HL-60 (cell line): Measurements from ENCODE around the gene SYT7.

Source experiments
- CTCF ChIP-seq: IDR thresholded peaks from one replicate; pipeline ENCODE4 v1.5.1; 2011; ENCODE audit warnings: low read length, control low read depth, inconsistent platforms; ENCODE audit not compliant: insufficient read depth
- POLR2AphosphoS5 ChIP-seq: IDR thresholded peaks from 2 replicates; pipeline ENCODE4 v1.6.1; 2012; ENCODE audit warnings: low read depth

GRCh38 chr11:61621917-61622585, 41.2 kb upstream of the SYT7 start:
- TF ChIP-seq CTCF (no peak), POLR2AphosphoS5 (no peak)
